Fibroblast of gingiva (primary cell): ENCODE measurements around the gene ANKRD29.

ENCODE experiments used
- DNase-seq: peaks from one replicate; pipeline ENCODE4 v3.0.0-alpha.2; 2011; ENCODE audit warnings: low read depth

Gene ANKRD29

DNA sequence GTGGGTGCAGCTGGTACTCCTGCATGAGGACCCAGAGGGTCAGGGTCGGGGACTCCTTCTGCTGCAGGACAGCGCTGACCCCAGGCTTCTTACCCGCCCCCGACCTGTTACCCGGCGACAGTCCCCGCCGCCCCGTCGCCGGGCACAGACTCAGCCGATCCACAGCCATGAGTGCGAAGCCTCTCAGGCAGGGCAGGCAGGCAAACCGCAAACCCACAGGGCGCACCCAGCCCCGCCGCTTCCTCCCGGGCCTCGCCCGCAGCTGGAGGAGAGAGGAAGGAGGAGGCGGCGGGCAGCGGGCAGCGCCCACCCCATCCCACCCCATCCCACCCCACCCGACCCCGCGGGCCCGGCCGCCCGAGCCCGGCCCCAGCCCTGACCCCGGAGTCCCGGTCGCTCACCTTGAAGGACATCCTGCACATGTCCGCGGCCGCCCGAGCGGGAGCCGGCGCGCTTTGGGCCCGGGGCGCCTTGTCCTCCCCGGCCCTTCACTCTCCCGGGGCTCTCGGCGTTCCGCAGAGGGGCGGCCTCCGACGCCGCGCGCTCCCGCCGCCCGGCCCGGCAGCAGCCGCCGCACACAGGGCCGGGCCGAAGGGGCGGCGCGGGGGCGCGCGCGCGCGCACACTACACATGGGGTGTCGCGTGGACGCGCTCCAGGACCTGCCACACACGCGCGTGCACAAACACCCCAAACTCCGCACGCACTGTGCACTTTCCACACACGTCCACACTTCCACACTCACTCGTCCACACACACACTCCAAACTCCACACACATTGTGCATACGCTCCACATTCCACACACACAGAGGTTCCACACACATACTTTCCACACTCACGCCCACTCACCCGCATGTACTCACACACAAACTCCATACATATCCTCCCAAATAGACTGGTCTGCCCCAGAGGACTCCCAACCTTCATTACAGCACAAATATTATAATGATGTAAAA is at the start of gene ANKRD29:
ANKRD29 (minus strand) TSS at position 603 of the 955 bp plus-strand sequence; CDS start at position 422, 181 bp downstream.
- peak; percentile 35 for DNase-seq

DNA sequence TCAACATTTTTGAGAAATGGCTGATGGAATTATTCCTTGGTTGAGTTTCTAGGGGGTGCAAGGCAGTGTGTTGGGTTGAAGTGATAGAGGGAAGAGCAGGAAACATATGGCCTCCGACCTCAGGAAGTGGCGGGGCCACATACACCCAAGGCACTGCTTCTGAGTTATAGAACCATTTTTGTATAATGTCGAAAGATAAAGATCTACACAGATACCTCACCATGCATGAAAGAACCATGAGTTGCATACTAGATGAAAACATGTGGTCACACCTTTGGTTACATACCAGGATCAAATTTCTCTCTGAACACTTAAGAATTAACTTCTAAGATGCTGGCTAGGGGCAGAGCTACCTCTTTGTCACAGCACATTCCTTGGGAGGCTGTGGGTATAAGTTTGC is 49.7 kb upstream of the ANKRD29 start:
- no peak for DNase-seq

GRCh38 chr18:23711426-23711825 is 48.7 kb upstream of the ANKRD29 start:
- no peak for DNase-seq

- DNase-seq, result no peak
Observed at GRCh38 chr18:23710946-23711345, 48.2 kb upstream of the ANKRD29 start.

DNA sequence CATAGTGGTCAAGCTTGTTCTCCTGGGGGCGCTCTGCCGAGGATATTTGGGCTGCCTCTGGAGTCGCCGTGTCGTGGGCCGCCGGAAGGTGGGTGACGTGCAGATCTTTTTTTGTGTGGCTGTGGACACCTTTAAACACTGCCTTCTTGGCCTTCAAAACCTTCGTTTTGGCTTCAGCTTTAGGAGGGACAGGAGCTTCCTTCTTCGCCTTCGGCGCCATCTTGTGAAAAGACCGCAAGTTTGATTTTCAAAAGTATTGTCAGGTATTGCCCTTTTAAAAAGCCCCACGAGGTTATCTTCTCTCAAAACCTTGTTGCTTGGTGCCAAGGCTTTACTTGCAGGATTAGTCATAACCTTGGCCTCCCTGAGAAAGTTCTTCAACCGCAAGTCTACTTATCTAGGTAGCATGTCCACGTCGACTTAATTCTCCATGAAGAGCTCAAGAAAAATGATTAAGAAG is 47.4 kb upstream of the ANKRD29 start:
- no peak for DNase-seq

DNA sequence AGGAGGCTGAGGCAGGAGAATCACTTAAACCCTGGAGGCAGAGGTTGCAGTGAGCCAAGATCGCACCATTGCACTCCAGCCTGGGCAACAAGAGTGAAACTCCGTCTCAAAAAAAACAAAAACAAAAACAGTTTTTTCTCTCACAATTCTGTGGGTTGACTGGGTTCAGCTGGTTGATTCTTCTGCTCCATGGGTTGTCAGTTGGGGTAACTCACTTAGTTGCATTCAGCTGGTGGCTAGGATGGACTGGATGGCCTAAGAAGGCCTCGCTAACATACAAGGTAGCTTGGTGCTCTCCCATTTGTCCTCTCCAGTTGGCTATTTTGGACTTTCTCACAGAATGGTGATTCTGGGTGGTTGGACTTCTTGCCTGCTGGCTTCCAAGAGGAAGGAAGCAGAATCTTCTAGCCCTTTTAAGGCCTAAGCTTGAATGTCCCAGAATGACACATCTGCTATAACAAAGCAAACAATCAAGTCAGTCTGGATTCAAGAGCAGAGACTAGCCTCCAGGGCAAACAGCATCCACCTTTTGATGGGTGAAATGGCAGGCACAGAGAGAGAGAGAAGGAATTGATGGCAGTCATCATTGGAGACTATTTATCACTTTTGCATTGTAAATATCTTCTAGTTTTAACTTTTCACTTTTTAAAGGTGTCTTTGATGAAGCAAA is 44.4 kb upstream of the ANKRD29 start:
- DNase-seq, result no peak

DNA sequence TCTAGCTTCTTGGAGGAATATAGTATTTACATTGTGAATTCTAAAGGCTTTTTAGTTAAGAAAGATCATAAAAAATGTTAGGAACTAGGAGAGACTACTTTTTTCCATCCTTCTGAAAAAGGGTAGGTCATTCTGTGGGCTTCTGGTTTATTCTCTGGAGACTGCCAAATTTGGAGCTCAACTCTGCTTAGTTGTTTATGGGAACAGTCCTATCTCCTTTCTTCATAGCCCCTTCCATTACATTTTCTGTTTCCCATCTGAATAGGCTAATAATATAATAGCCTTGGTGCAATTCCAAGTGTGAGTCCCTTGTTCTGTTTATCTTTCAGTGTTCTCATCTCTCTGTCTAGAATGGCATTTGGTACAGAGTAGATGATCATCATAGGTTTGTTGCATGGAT is 42.1 kb upstream of the ANKRD29 start:
- DNase-seq, result no peak

DNA sequence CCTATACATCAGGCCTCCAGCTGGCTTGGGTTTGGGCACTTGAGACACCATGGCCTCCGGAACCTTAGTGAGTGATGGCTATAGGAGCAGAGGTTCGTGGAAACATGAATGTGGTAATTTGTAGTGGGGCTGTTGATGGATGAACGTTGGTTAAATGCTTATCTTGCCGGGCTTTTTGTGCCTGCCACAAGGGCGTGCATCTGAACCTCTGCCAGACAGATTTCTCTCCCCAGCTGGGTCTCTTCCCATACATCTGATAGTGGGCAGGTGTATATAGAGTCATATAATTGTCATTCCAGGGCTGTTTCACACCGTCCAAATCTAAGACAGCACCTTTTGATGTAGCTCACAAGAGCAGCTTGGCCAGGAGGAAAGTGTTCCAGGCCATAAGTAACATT is 41.3 kb upstream of the ANKRD29 start:
- no peak for DNase-seq

DNA sequence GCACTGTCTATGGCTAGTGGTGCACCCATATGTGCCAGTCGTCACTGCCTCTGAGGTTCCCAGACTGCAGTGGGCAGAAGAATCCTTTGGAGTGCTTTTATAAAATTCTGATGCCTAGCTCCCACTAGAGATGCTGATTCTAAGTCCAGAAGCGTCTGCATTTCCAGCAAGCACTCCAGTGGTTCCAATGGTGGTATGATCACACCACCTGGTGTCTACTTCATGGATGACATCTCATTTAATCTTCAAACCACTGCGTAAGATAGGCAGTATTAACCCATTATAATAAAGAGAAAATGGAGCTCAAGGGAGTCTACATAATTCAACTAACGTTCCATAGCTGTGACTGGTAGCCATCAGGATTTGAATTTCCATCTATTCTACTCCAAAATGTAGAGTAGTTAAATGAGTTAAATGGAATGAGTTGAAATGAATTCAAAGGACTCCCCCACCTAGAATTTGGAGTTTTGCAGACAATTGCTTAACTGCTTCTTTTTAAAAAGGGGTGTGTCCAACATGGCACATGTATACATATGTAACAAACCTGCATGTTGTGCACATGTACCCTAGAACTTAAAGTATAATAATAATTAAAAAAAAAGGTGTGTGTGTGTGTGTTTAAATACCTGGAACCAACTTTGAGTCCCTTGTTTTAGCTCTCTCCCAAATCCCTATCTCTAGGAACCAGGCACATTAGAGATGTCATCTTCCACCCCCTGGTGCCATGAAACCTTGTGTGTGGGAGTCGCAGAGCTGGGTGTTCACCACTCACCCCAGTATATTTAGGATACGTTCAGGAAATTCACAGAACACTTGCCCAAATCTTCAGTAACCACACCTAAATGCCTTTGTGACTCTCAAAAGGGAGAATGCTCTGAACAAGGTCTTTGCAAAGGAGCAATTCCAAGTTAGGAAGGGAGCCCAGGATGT is 40.6 kb upstream of the ANKRD29 start:
- DNase-seq, result peak; percentile 65

- no peak for DNase-seq
Observed at GRCh38 chr18:23702606-23703005, 39.9 kb upstream of the ANKRD29 start.

- no peak for DNase-seq
Observed at GRCh38 chr18:23701544-23702064, 38.9 kb upstream of the ANKRD29 start.

GRCh38 chr18:23701017-23701416 is 38.3 kb upstream of the ANKRD29 start:
- DNase-seq, result no peak

GRCh38 chr18:23694637-23695430 is 32.1 kb upstream of the ANKRD29 start:
- DNase-seq, result no peak

DNA sequence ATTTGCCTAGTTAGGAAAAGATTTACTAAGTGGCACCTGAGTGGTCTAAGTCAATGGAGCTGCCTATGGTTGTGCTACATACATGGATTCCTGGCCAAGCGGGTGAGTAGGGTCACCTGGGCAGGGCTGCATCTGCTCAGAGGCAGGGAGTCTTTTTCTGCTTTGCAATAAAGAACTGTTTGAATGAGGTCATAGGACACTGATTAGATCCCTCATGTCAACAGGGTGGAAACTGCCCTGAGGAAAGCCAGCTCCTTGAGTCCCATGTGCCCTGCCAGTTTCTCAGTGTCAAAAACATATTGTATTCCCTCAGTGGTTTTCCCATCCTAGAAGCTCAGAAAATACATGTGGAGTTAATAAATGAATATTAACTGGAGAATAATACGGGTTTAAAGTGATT is 31.1 kb upstream of the ANKRD29 start:
- DNase-seq, result no peak

DNA sequence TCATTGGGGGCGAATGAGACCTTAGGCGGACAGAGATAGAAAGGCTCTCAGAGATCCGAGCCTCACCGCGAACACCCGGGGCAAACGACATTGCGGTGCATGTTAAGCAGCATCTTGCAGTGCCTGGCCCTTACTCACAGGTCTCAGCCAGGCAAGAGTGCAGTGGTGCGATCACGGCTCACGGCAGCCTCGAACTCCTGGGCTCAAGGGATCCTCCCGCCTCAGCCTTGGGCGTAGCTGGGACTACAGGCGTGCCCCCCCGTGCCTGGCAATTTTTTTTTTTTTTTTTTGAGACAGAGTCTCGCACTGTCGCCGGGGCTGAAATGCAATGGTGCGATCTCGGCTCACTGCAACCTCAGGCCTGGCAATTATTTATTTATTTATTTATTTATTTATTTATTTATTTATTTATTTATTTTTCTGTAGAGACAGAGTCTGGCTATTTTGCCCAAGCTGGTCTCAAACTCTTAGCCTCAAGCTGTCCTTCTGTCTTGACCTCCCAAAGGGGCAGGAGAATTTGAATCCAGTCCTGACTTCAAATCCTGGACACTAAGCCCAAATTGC is 27.9 kb upstream of the ANKRD29 start:
- no peak for DNase-seq

- no peak for DNase-seq
Observed at GRCh38 chr18:23689616-23690504, 27.1 kb upstream of the ANKRD29 start.

DNA sequence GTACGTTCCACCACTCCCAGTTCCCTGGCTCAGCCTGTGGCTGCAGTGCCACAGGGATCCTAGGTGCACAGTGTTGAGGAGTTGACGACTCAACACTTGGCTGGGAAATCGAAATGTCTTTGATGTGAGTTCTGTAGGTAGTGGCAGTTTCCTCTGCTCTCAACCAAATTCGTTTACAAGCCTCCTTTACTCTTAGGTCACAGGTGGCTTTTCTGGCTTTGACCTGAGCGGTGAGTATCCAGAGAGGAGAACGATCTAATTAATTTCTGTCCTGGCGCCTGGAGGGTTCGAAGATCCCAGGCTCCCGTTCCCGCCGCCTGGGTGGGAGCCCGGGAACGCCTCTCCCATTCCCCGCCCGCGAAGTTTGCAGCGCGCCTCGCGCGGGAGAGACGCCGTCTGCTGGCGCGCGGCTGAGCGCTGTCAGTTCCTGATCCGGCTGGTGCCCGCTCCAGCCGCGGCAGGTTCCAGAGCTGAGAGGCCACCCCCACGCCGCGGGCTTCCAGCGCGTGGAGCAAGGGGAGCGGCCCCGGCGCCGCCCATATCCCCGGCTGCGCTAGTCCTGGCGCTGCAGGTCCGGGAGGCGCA is 26.4 kb upstream of the ANKRD29 start, which contains the start of gene LAMA3:
LAMA3 (plus strand) TSS at position 423 of the 585 bp plus-strand sequence. CDS start 231 bp downstream, outside the sequence.
- DNase-seq, result peak; percentile 37

- no peak for DNase-seq
Observed at GRCh38 chr18:23688528-23688927, 25.8 kb upstream of the ANKRD29 start.
